ENCODE measurements around the gene IGSF10.
"Not testable (repeated sequence)": the region's sequence is repeated elsewhere in the genome, so short reads cannot be mapped to it uniquely, and the experiment has no call there.

IGSF10 gene, protein sequence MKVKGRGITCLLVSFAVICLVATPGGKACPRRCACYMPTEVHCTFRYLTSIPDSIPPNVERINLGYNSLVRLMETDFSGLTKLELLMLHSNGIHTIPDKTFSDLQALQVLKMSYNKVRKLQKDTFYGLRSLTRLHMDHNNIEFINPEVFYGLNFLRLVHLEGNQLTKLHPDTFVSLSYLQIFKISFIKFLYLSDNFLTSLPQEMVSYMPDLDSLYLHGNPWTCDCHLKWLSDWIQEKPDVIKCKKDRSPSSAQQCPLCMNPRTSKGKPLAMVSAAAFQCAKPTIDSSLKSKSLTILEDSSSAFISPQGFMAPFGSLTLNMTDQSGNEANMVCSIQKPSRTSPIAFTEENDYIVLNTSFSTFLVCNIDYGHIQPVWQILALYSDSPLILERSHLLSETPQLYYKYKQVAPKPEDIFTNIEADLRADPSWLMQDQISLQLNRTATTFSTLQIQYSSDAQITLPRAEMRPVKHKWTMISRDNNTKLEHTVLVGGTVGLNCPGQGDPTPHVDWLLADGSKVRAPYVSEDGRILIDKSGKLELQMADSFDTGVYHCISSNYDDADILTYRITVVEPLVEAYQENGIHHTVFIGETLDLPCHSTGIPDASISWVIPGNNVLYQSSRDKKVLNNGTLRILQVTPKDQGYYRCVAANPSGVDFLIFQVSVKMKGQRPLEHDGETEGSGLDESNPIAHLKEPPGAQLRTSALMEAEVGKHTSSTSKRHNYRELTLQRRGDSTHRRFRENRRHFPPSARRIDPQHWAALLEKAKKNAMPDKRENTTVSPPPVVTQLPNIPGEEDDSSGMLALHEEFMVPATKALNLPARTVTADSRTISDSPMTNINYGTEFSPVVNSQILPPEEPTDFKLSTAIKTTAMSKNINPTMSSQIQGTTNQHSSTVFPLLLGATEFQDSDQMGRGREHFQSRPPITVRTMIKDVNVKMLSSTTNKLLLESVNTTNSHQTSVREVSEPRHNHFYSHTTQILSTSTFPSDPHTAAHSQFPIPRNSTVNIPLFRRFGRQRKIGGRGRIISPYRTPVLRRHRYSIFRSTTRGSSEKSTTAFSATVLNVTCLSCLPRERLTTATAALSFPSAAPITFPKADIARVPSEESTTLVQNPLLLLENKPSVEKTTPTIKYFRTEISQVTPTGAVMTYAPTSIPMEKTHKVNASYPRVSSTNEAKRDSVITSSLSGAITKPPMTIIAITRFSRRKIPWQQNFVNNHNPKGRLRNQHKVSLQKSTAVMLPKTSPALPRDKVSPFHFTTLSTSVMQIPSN (N-terminal part only)

DNA sequence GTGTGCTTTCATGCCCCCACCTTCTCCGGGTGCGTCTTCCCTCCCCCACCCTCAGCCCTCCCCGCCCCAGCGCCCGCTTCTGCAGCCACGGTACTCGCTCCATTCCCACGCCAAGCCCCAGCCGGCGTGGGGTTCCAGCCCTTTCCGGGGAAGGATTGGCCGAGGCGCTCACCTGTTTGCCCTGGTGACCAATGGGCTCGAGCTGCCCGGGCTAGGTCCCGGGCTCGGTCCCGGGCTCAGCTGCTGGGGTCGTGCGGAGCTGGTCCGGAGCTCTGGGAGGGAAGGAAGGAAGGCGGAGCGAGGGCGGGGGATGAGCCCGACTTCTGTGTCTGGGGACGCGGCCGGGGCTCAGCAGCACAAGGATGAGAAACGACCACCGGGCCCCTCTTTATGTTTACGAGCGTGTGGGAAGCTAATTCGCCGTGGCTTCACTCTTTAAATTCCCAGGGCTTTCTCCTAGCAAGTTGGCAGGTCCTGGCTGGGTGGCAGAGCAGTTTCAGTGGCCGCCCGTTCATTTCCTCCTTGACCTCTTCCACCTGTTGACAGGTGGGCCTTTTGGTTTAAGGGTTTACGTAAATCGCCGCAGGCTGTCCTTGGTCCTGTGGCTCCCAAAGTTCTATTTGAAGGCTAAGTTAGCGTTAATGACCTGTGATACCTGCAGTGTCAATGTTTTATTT lies at the start of gene IGSF10:
IGSF10 (minus strand) TSS at position 288 of the 677 bp plus-strand sequence. CDS start 2,352 bp downstream, outside the sequence.
- no peak for DNase-seq

DNA sequence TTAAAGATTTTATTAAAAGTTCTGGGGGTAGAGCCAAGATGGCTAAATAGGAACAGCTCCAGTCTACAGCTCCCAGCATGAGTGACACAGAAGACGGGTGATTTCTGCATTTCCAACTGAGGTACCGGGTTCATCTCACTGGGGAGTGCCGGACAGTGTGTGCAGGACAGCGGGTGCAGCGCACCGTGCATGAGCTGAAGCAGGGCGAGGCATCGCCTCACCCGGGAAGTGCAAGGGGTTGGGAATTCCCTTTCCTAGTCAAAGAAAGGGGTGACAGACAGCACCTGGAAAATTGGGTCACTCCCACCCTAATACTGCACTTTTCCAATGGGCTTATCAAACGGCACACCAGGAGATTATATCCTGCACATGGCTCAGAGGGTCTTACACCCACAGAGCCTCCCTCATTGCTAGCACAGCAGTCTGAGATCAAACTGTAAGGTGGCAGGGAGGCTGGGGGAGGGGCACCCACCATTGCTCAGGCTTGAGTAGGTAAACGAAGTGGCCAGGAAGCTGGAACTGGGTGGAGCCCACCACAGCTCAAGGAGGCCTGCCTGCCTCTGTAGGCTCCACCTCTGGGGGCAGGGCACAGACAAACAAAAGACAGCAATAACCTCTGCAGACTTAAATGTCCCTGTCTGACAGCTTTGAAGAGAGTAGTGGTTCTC lies 48.7 kb upstream of the IGSF10 start:
- not testable (repeated sequence) for DNase-seq

DNA sequence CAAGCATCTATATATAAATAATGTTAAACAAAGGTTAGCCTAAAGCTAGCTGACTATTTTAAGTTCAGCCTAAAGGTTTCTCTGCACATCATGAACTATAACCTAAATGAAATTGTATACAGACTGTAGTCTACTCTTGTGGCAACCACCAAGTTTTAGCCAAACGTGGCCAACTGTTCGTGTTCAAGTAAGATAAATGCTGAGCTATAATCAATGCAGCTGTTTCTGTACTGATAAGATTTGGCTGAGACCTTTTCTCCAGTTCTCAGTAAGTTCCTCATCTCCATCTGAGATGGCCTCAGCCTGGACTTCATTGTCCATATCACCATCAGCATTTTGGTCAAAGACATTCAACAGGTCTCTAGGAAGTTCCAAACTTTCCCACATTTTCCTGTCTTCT lies 43.7 kb upstream of the IGSF10 start:
- DNase-seq, result no peak

DNA sequence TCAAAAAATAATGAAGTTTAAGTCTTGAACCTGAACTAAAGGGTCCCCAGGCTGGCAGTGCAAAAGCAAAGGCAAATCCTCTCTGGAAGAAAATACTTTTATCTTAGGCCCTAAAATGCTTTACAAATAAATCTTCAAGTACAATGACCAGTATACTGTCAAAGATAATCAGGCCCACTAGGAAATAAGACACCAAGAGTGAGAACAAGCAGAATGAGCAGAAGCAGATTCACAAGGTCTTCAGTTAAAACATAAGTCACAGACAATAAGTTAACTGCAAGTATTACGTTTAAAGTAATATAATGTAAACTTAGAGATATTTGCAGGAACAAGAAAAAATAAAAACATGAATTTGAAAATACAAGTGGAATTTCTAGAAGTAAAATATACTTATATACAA lies 42.2 kb upstream of the IGSF10 start:
- no peak for DNase-seq

DNA sequence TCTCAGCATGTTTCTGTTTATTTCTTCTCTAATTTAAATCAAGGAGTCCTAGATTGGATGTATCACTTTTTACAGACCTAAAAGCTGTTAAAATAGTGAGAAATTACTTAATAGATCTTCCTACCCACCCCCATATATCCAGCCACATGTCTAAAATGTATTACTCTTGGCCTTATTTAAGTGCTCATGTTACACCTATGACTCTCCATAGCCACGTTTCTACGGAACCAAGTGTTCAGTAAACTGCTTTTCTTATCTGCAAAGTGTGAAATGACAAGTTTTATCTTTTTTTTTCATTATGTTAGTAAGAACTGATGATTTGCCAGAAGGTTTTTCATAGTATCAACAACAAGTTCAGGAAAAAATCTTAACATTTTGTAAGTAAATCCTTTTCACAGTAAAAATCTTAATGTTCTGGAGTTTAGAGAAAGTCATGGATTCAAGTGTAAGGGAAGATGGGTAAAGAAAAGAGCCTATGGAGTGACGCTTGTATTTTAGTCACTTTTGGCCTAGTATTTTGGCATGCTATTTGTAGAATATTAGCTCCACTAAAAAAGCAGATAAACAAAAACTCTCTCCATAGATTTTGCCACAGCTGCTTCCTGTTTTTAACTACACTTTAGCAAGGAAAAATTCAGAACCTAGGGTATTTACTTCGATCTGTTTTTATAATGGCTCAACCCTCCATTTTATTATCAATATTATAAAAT lies 41.2 kb upstream of the IGSF10 start:
- DNase-seq, result no peak

DNA sequence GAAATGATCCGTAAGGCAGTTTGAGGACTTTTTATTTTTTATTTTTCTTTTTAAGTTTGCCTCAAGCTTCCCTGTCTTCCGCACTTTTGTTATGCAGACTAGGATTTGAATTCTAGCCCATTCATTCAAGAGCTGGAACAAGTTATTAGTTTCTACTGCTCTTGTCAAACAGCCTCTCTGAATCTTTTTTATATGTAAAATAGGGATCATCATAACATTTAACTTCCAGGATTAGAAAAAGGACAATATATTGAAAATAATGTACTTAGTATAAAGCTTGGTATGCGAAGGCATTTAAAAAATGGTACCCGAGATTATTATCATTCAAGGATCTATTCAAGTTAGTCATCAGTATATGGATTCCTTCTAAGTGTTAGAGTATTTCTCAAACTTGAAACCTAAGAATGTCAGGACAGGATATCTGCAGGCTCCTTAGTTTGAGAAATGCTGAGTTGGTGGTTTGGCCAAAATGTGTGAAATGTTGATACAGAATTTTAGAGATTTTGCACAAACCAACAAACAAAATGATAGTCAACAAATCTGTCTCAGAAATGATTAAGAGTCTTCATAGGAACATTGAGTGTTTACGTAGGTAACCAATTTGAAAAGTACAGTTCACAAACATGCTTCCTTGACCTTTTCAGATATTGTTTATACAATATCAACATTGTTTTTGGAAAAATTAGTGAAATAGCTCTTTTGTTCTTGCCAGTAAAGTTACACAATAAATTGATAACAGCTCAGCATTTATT lies 40.5 kb upstream of the IGSF10 start:
- no peak for DNase-seq

DNA sequence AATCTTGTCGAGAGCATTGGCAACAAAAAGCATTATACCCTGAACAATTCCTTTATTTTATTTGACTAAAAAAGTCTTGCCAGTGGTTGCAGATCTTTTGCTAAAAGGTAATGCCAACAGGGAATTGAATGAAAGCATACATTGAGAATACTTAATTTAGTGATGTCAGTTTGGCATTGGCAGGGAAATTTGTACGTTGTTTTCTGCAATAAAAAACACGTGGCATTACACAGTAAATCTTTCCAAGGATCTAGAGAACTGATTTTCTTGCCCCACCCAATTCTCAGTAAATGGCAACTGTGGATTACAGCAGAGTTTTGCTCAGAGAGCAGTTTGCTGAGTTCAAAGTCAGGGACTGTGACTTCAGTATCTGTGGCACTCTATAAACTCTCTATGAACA lies 38.3 kb upstream of the IGSF10 start:
- no peak for DNase-seq

DNA sequence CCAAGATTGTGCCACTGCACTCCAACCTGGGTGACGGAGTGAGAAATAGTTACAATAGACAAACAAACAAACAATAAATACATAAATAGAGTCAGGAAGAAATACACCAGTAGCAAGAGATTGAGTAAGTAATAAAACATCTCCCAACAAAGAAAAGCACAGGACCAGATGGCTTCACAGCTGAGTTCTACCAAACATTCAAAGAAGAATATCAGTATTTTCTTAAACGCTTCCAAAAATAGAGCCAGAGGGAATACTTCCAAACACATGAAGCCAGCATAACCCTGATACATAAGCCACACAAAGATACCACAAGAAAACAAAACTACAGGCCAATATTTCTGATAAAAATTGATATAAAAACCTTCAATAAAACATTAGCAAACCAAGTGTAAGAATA lies 30.7 kb upstream of the IGSF10 start:
- no peak for DNase-seq

DNA sequence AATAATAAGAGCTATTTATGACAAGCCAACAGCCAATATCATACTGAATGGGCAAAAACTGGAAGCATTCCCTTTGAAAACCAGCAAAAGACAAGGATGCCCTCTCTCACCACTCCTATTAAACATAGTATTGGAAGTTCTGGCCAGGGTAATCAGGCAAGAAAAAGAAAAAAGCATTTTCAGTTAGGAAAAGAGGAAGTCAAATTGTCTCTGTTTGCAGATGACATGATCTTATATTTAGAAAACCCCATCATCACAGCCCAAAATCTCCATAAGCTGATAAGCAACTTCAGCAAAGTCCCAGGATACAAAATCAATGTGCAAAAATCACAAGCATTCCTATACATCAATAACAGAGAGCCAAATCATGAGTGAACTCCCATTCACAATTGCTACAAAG lies 27.0 kb upstream of the IGSF10 start:
- DNase-seq, result not testable (repeated sequence)

DNA sequence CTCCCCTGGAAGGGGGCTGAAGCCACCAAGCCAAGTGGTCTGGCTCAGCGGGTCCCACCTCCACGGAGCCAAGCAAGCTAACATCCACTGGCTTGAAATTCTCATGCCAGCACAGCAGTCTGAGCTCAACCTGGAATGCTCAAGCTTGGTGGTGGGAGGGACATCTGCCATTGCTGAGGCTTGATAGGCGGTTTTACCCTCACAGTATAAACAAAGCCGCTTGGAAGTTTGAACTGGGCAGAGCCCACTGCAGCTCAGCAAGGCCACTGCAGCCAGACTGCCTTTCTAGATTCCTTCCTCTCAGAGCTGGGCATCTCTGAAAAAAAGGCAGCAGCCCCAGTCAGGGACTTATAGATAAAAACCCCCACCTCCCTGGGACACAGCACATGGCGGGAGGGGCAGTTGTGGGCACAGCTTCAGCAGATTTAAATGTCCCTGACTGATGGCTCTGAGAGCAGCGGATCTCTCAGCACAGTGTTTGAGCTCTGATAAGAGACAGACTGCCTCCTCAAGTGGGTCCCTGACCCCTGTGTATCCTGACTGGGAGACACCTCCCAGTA lies 23.2 kb upstream of the IGSF10 start:
- no peak for DNase-seq

DNA sequence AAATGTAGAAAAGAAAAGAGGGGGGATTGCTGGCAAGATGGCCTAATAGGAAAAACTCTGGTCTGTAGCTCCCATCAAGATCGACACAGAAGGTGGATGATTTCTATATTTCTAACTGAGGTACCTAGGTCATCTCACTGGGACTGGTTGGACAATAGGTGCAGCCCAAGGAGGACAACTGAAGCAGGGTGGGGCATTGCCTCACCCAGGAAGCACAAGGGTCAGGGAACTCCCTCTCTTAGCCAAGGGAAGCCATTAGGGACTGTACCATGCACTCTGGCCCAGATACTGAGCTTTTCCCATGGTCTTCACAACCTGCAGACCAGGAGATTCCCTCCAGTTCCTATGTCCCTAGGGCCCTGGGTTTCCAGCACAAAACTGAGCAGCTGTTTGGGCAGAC lies 22.6 kb upstream of the IGSF10 start:
- DNase-seq, result no peak

DNA sequence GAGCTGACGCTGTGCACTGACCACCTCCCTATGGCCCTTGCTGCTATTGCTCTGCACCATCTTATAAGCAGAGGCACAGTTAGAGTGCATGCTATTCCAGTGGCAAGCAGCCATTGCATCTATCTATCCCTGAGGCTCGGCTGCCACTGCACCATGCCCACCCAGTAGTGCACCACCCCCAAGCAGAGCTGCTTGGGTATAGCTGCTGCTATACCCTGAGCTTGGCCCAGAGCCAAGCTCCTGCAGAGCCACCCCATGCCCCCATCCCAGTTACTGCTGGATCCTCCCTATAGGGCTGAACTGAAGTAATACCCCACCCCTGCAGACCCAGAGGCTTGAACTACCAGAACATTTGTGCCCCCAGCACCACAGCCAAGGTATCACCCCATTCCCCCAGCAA lies 19.6 kb upstream of the IGSF10 start:
- no peak for DNase-seq

DNA sequence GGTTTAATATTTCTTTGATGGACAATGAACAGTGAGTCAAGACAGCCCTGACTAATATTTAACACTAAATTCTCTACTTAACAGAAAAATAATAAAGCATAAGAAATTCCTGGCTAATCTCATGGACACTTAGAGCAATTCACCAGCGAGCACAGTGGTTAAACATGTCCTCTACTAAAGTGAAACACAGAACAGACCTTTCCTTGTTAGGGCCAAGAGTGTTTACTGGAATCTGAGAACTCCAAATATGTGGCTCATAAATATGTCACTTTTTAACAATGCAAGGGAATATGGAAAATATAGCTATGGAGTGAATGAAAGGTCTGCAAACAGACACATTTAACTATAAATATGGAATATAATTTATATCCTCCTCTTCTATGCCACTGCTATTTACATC lies 18.6 kb upstream of the IGSF10 start:
- DNase-seq, result no peak

DNA sequence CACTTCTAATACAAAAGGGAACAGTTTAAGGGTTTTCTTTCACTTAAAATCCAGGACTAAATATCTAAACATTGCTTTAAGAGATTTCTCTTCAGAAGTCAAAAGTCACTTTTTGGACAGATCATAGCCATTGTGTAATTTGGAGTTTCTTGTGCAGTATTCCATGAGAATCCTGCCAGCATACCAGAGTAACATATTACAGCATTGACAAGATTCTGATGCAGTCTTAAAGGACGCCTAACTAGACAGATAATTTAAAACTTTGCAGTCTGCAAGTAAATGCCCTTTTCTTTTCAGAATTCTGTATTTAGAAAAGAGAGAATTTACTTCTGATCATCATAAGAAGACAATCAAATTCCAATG lies 17.5 kb upstream of the IGSF10 start:
- DNase-seq, result no peak

DNA sequence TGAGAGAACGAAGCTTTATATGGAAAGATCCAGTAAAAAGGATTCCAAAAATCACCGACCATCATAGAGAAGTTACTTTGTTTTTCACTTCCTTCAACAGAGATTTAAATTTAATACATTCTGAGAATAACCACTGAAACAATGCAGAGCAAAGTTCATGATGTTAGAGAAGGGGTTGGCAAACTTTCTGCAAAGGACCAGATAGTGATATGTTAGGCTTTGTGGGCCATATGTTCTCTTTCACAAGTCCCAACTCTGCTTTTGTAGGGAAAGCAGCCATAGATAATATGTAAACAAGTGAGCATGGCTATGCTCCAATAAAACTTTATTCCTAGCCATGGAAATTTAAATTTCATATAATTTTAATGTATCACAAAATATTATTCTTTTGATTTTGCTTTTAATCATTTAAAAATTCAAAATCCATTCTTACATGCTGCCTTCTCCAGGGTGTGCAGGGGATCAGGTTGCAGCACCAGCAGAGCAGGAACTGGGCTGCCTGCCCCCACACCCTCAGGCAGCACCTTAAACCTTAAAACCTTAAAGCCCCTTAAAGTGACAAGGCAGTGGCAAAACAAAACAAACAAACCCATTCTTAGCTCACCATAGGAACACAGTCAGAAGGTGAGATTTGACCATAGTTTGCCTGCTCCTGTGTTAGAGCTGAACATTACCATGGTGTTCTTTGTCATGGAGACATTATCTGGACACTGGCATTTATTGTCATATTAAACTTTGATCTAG lies 16.9 kb upstream of the IGSF10 start:
- DNase-seq, result no peak

DNA sequence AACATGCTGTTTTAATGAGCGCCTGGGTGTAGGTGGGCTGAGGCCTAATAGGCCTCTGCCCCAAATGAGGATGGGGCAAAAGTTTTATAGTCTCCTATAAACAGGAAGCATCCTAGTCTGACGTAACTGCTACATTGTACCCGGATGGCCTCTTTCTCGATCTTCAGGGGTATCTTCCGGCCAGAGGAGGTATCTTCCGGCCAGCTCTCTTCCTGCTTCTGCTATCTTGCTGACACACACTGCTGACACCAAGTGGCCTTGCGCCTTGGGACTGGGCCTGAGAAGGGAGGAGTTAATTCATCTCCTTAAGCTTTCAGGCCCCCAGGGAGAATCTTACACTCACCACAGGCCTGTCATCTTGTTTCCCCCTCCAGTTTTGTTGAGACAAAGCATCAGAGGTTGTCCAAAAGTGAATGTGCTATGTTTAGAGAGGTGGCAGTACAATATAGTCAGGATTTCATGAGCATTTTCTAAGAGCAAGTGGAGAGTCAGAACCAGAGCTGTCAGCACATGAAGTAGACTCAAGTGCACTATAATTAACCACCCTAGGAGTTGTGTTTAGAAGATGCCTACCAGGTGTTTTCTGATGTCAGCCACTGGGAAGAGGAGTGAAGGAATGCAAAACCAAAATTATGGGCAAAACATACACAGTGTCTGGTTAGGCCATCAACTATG lies 15.6 kb upstream of the IGSF10 start:
- DNase-seq, result no peak

DNA sequence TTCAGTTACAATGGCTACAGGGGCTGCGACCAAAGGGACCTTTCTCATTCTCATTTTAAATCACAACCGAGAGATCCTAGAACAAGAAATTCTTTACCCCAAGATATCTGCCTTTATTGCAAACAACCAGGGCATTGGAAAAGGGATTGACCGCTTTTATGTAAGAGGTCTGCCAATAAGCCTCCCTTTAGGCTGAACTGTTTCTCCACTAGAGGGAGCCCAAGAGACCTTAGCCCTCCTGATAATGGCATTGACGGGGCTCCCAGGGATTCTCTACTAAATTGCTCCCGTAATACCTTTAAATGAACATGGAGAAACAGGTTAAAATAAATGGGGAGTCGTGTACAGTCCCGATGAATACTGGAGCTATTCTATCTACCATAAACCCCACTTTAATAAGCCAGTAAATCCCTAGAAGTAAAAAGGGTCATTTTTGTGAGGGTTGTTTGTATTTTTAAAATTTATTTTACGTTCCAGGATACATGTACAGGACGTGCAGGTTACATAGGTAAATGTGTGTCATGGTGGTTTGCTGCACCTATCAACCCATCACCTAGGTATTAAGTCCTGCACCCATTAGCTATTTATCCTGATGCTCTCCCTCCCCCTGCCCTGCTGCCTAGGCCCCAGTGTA lies 7.5 kb upstream of the IGSF10 start:
- peak; percentile 11 to 55 for DNase-seq

DNA sequence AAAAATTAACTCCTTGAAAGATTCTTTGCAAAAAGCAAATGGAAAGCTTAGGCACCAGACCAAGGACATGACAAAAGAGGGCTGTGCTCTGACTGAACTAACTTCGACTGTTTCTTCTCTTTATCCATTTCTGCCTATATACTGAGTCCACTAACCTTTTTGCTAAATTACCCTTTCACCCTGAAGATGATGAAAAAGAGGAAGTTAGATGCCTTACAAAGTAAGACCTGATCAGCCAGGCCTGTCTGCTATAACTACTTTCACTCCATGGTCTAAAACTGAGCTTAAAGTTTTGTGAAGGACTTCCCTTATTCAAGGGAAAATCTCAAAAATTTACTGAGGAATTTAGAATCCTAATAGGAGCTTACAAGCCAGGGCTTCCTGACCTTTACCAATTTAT lies 6.2 kb upstream of the IGSF10 start:
- no peak for DNase-seq

DNA sequence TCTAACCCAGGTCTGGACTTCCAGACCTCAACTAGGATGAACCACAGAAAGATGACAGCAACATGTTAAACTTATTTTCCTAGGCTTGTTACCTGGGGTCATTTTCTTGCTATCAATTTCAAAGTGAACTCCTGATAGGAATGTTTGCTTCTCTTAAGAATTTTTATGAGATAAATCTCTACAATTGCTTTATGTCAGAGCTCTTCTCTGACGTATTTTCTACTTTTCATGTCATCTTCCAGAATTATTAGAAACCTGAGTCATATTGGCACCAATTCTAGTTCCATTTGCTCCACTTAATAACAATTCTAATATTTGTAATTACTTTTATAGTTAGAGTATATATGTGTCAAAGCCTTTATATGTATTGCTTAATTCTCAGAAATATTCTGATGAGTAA lies 2.1 kb upstream of the IGSF10 start:
- DNase-seq, result no peak

Measured in CD4-positive, alpha-beta T cell treated with Interleukin-1 beta for 1 hour (primary cell).